D721Med (cell line): ENCODE results near the gene MYH6.
A peak's percentile ranks its signal among the peaks of the same experiment; 100 is the strongest.

Source experiments
- DNase-seq: peaks from one replicate; pipeline ENCODE4 v3.0.0; 2011; ENCODE audit warnings: low spot score; ENCODE audit not compliant: insufficient read length
- FAIRE-seq: peaks from 2 replicates; lab custom pipeline; 2011; peaks lifted over from hg19 to GRCh38; lab: Jason Lieb, UNC
- TF ChIP-seq, protein P1 (sequence below): IDR thresholded peaks from 2 replicates; pipeline ENCODE4 v1.5.1; 2012; ENCODE audit warnings: mild to moderate bottlenecking, control low read depth; ENCODE audit not compliant: insufficient read depth; ENCODE audit errors: missing control alignments

The MYH6 gene

GRCh38 chr14:23352506-23353432, 55.3 kb downstream of the MYH6 start, which contains the start of gene SLC22A17:
TSS of gene SLC22A17 (minus strand) at chr14:23352887.
- TF ChIP-seq, protein P1, sequence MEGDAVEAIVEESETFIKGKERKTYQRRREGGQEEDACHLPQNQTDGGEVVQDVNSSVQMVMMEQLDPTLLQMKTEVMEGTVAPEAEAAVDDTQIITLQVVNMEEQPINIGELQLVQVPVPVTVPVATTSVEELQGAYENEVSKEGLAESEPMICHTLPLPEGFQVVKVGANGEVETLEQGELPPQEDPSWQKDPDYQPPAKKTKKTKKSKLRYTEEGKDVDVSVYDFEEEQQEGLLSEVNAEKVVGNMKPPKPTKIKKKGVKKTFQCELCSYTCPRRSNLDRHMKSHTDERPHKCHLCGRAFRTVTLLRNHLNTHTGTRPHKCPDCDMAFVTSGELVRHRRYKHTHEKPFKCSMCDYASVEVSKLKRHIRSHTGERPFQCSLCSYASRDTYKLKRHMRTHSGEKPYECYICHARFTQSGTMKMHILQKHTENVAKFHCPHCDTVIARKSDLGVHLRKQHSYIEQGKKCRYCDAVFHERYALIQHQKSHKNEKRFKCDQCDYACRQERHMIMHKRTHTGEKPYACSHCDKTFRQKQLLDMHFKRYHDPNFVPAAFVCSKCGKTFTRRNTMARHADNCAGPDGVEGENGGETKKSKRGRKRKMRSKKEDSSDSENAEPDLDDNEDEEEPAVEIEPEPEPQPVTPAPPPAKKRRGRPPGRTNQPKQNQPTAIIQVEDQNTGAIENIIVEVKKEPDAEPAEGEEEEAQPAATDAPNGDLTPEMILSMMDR: no peak
- FAIRE-seq (peak; percentile 51), DNase-seq (peak; percentile 89)

GRCh38 chr14:23351681-23352505, 56.2 kb downstream of the MYH6 start:
- DNase-seq: peak; percentile 55
- TF ChIP-seq, protein P1: no peak

DNA sequence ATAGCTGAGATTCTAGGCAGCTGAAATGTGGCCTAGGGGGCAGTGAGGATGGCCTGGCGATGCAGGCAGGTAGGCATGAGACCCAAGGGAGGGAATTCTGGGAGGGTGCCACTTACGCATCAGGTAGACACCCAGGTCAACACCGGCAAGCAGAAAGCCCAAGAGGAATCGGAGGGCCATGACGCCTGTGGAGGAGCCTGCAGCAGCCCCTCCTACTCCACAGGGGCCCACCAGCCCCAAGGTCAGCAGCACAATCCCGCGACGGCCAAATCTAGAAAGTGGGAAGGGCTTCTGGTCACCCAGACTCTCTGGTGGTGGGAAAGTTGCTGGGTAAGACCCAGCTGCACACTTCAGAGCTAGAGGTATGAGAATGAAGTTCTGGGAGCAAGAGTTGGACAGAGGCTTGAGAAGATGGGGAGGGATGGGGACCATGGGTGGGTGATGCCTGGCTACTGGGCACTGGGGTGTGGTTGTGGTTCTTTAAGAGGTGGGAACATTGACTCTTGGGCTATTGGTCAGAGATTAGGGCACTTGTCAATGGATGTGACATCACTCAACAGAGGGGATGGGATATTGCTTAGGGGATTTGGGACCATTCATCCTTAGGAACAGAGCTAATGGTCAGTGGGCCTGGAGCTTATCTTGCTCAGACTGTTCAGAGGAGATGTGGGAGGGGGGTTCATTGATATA, 58.8 kb downstream of the MYH6 start:
- TF ChIP-seq, protein P1: no peak
- DNase-seq (no peak), FAIRE-seq (no peak)

More at GRCh38 chr14:23351681-23352505, 56.2 kb downstream of the MYH6 start:
- no peak for FAIRE-seq

DNA sequence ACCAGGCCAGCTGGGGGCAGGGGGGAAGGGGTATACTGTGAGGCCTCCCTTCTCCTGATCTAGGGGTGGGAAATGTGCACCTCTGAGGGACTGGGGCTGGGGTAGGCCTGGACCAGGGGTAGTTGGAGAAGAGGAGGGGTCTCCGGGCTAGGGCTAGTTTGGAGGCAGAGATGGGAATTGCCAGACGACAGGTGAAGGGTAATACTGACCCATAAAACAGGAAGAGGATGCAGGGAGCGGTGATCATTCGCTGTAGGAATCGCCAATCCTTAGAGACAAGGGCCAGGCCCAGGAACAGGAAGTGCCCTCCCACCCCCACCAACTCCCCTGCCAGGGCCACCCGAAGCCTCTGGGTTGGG, 59.8 kb downstream of the MYH6 start:
- FAIRE-seq: no peak
- TF ChIP-seq, protein P1: no peak
- DNase-seq: no peak

GRCh38 chr14:23347406-23348296, 60.4 kb downstream of the MYH6 start:
- TF ChIP-seq, protein P1: no peak
- no peak for FAIRE-seq
- no peak for DNase-seq
